Osteoblast (primary cell): ENCODE data around the gene SH2D5. TPM values are rescaled to one million over a fixed set of nuclear protein-coding genes. Genes with fewer than 3 reads are reported as not detected.
"Not testable (repeated sequence)": the region's sequence is repeated elsewhere in the genome, so short reads cannot be mapped to it uniquely, and the experiment has no call there.

Experiments used
- DNase-seq: peaks from one replicate; pipeline ENCODE4 v3.0.0; 2011; ENCODE audit warnings: low spot score, mixed read lengths; ENCODE audit not compliant: insufficient read length; ENCODE audit errors: missing footprints
- H2AFZ ChIP-seq: 2 replicates; pipeline ENCODE4 v1.6.0; 2011; ENCODE audit warnings: mild to moderate bottlenecking, low read length
- H3K27ac ChIP-seq: 2 replicates; pipeline ENCODE4 v1.5.1; 2011; ENCODE audit warnings: mild to moderate bottlenecking, low read depth, low read length, moderate library complexity
- H3K27me3 ChIP-seq: 2 replicates; pipeline ENCODE4 v1.6.0; 2012; ENCODE audit warnings: mild to moderate bottlenecking, control low read depth, inconsistent platforms, low read length, moderate library complexity; ENCODE audit not compliant: insufficient read depth
- H3K36me3 ChIP-seq: 2 replicates; pipeline ENCODE4 v1.5.1; 2011; ENCODE audit warnings: mild to moderate bottlenecking, low read length, control low read depth, moderate library complexity; ENCODE audit not compliant: insufficient read depth
- H3K4me1 ChIP-seq: 2 replicates; pipeline ENCODE4 v1.5.1; 2011; ENCODE audit warnings: mild to moderate bottlenecking, low read length, control low read depth, moderate library complexity; ENCODE audit not compliant: insufficient read depth
- H3K4me2 ChIP-seq: 2 replicates; pipeline ENCODE4 v1.6.0; 2011; ENCODE audit warnings: mild to moderate bottlenecking, low read length; ENCODE audit not compliant: insufficient read depth
- H3K4me3 ChIP-seq: fragments of 200-600 bp; sonication (generic); 3 replicates; pipeline ENCODE4 v1.5.1; 2012; ENCODE audit warnings: mild to moderate bottlenecking, low read length, inconsistent platforms; ENCODE audit not compliant: insufficient read depth
- H3K79me2 ChIP-seq: 2 replicates; pipeline ENCODE4 v1.6.0; 2012; ENCODE audit warnings: mild to moderate bottlenecking, low read length, control low read depth, inconsistent platforms; ENCODE audit not compliant: insufficient read depth
- H3K9me3 ChIP-seq: 2 replicates; pipeline ENCODE4 v1.5.1; 2011; ENCODE audit warnings: low read depth, low read length, control low read depth
- H4K20me1 ChIP-seq: 2 replicates; pipeline ENCODE4 v1.6.0; 2012; ENCODE audit warnings: mild to moderate bottlenecking, low read length, control low read depth; ENCODE audit not compliant: insufficient read depth
- CTCF ChIP-seq: IDR thresholded peaks from 2 replicates; pipeline ENCODE4 v1.5.1; 2011; ENCODE audit warnings: mild to moderate bottlenecking, low read depth, low read length, moderate library complexity; ENCODE audit errors: extremely low read depth
- total RNA-seq: library from RNA; depleted of rRNA; stranded (reverse); fragments of >200 nt; gene quantifications from 2 replicates; pipeline ENCODE4 v1.2.3, GENCODE V29; 2012

SH2D5 gene
- total RNA-seq, 1 donor = 1.4 TPM

- Histone ChIP-seq H3K27ac (no peak overlapping the region), H3K9me3 (no peaks in the 10 kb centered on the region), H3K4me2 (no peak overlapping the region), H3K4me3 (no peak overlapping the region), H3K79me2 (no peaks in the 10 kb centered on the region), H4K20me1 (no peaks in the 10 kb centered on the region), H3K4me1 (no peaks in the 10 kb centered on the region), H3K36me3 (no peaks in the 10 kb centered on the region), H2AFZ (no peak overlapping the region), H3K27me3 (peaks cover 4% of the 10 kb centered on the region)
- peak; percentile 83 for DNase-seq
- TF ChIP-seq CTCF = no peak
Measured at GRCh38 chr1:20721117-20722061, 11.1 kb downstream of the SH2D5 start.

- Histone ChIP-seq H4K20me1 (no peaks in the 10 kb centered on the region), H3K27ac (no peak overlapping the region), H3K9me3 (no peaks in the 10 kb centered on the region), H3K4me1 (no peaks in the 10 kb centered on the region), H2AFZ (no peak overlapping the region), H3K4me3 (no peak overlapping the region), H3K79me2 (no peaks in the 10 kb centered on the region), H3K36me3 (no peaks in the 10 kb centered on the region), H3K27me3 (peaks cover 4% of the 10 kb centered on the region), H3K4me2 (no peak overlapping the region)
- no peak for TF ChIP-seq CTCF
- no peak for DNase-seq
Measured at GRCh38 chr1:20720631-20721091, 11.8 kb downstream of the SH2D5 start.

DNA sequence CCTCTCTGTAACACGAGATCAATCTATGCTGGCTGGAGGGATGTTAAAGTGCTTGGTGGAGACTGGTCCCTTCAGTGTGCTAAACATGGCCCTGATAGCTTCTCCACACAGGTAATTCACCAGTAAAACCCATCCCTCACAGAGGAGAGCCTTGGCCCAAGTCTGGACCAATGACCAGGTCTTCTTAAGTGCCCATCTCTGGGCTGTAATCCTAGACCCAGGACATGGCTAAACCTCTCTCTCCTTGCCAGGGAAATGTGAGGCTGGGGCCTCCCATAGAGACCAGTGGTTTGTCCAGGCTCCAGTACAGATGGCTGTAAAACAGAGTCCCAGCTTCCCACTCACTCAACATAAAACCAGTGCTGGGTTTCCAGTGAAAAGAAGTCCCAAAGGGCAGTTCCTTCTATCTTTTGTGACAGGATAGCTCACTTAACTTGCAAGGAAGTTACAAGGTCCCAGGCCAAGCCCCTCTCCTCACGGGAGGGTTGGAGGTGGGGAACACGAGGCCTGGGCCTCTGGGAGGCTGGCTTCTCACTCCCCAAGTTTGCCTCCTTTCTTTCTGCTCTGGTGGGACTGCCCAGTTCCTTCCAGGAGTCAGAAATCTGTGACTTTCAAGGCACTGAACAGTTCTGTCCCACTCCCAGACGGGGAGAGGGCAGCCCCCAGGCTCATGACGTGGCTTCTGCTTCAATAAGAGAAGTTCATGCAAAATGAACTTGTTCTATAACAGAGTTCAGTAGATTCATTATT, 12.5 kb downstream of the SH2D5 start:
- Histone ChIP-seq H3K27ac (no peak overlapping the region), H3K4me3 (no peak overlapping the region), H3K4me1 (no peaks in the 10 kb centered on the region), H4K20me1 (no peaks in the 10 kb centered on the region), H2AFZ (no peak overlapping the region), H3K36me3 (no peaks in the 10 kb centered on the region), H3K4me2 (no peak overlapping the region), H3K27me3 (peaks cover 4% of the 10 kb centered on the region), H3K79me2 (no peaks in the 10 kb centered on the region), H3K9me3 (no peaks in the 10 kb centered on the region)
- TF ChIP-seq CTCF = no peak
- DNase-seq = peak; percentile 70

GRCh38 chr1:20719261-20719660, 13.2 kb downstream of the SH2D5 start:
- Histone ChIP-seq H3K27me3 (peaks cover 4% of the 10 kb centered on the region), H2AFZ (no peak overlapping the region), H3K4me2 (no peak overlapping the region), H3K4me3 (no peak overlapping the region), H3K36me3 (no peaks in the 10 kb centered on the region), H3K27ac (no peak overlapping the region), H3K9me3 (no peaks in the 10 kb centered on the region), H3K79me2 (no peaks in the 10 kb centered on the region), H4K20me1 (no peaks in the 10 kb centered on the region), H3K4me1 (no peaks in the 10 kb centered on the region)
- TF ChIP-seq CTCF = no peak
- peak; percentile 82 for DNase-seq

GRCh38 chr1:20718343-20718882, 14.1 kb downstream of the SH2D5 start:
- H3K36me3 ChIP-seq, DNase-seq, H3K79me2 ChIP-seq, H3K27ac ChIP-seq, H3K4me1 ChIP-seq, H4K20me1 ChIP-seq, H3K27me3 ChIP-seq, H3K9me3 ChIP-seq: not testable (repeated sequence)
- Histone ChIP-seq H3K4me2 (peak overlapping the region; percentile 69), H3K4me3 (peak overlapping the region; percentile 65), H2AFZ (peak overlapping the region; percentile 83)
